DND-41 (cell line): Measurements from ENCODE around the gene TTC17.

Source experiments
- CTCF ChIP-seq: IDR thresholded peaks from 2 replicates; pipeline ENCODE4 v1.5.1; 2012; ENCODE audit warnings: borderline replicate concordance, low read length, moderate library complexity, mild to moderate bottlenecking; ENCODE audit not compliant: poor library complexity, severe bottlenecking; ENCODE audit errors: extremely low read depth
- EZH2 ChIP-seq: IDR thresholded peaks from 3 replicates; pipeline ENCODE4 v1.6.1; 2012; ENCODE audit warnings: borderline replicate concordance, low read depth, mild to moderate bottlenecking, moderate library complexity, low read length, inconsistent platforms; ENCODE audit not compliant: severe bottlenecking

- TF ChIP-seq CTCF (no peak), EZH2 (no peak)
Observed at GRCh38 chr11:43489869-43490465, 131.2 kb downstream of the TTC17 start.
